Type B pancreatic cell (in vitro differentiated cells): ENCODE results near the gene PRR33. TPM values are rescaled to one million over a fixed set of nuclear protein-coding genes. Genes with fewer than 3 reads are reported as not detected.
A peak's percentile ranks its signal among the peaks of the same experiment; 100 is the strongest.

Source experiments
- DNase-seq: peaks from one replicate; pipeline ENCODE4 v3.0.0; 2021; ENCODE audit warnings: mixed read lengths; ENCODE audit not compliant: unreplicated experiment; ENCODE audit errors: extremely low spot score
- H3K27ac Mint-ChIP-seq: 2 replicates; pipeline ENCODE4 v1.8.0; 2021; ENCODE audit warnings: mild to moderate bottlenecking, mixed read lengths
- H3K27me3 Mint-ChIP-seq: 2 replicates; pipeline ENCODE4 v1.8.0; 2021; ENCODE audit warnings: mixed read lengths
- H3K36me3 Mint-ChIP-seq: 2 replicates; pipeline ENCODE4 v1.8.0; 2021; ENCODE audit warnings: mixed read lengths
- H3K4me1 Mint-ChIP-seq: one replicate; pipeline ENCODE4 v1.8.0; 2021; ENCODE audit warnings: mixed read lengths; ENCODE audit not compliant: unreplicated experiment
- H3K4me3 Mint-ChIP-seq: 2 replicates; pipeline ENCODE4 v1.8.0; 2021; ENCODE audit warnings: mild to moderate bottlenecking, mixed read lengths
- H3K9me3 Mint-ChIP-seq: 2 replicates; pipeline ENCODE4 v1.8.0; 2021; ENCODE audit warnings: mixed read lengths
- CTCF ChIP-seq: fragments of 200-600 bp; sonication (generic); conservative IDR thresholded peaks from 2 replicates; pipeline ENCODE4 v1.5.0; 2021; ENCODE audit warnings: antibody characterized with exemption, mild to moderate bottlenecking
- total RNA-seq: library from RNA; stranded (reverse); gene quantifications from 2 replicates; pipeline ENCODE4 v1.2.1, GENCODE V29; 2021; ENCODE audit warnings: low replicate concordance

The PRR33 gene
- total RNA-seq, 1 donor from 2014 or later = not detected

GRCh38 chr11:1922481-1923081 lies 30.9 kb upstream of the PRR33 start:
- no peaks in the 10 kb centered on the region for H3K36me3 Mint-ChIP-seq
- no peak for DNase-seq
- no peak overlapping the region for H3K4me3 Mint-ChIP-seq
- peaks cover 20% of the 10 kb centered on the region for H3K4me1 Mint-ChIP-seq
- no peak for TF ChIP-seq CTCF
- H3K27me3 Mint-ChIP-seq = no peaks in the 10 kb centered on the region
- no peaks in the 10 kb centered on the region for H3K9me3 Mint-ChIP-seq
- peak overlapping the region; percentile 79 for H3K27ac Mint-ChIP-seq

- H3K4me1 Mint-ChIP-seq = peaks cover 18% of the 10 kb centered on the region
- H3K27me3 Mint-ChIP-seq = no peaks in the 10 kb centered on the region
These were observed 30.0 kb upstream of the PRR33 start for GRCh38 chr11:1921574-1922141.

GRCh38 chr11:1920909-1921573 lies 29.3 kb upstream of the PRR33 start:
- no peak overlapping the region for H3K27ac Mint-ChIP-seq
- H3K9me3 Mint-ChIP-seq = no peaks in the 10 kb centered on the region
- H3K27me3 Mint-ChIP-seq = no peaks in the 10 kb centered on the region
- TF ChIP-seq CTCF = no peak
- no peak for DNase-seq
- H3K4me1 Mint-ChIP-seq = peaks cover 14% of the 10 kb centered on the region
- no peaks in the 10 kb centered on the region for H3K36me3 Mint-ChIP-seq
- no peak overlapping the region for H3K4me3 Mint-ChIP-seq

More at GRCh38 chr11:1921574-1922141, 30.0 kb upstream of the PRR33 start:
- DNase-seq = no peak
- no peak for TF ChIP-seq CTCF
- Mint-ChIP-seq H3K27ac (peak overlapping the region; percentile 61), H3K9me3 (no peaks in the 10 kb centered on the region), H3K4me3 (no peak overlapping the region), H3K36me3 (no peaks in the 10 kb centered on the region)

GRCh38 chr11:1920128-1920908 lies 28.6 kb upstream of the PRR33 start:
- no peaks in the 10 kb centered on the region for H3K36me3 Mint-ChIP-seq
- H3K27me3 Mint-ChIP-seq = no peaks in the 10 kb centered on the region
- no peak overlapping the region for H3K27ac Mint-ChIP-seq
- no peak for TF ChIP-seq CTCF
- no peak for DNase-seq
- peaks cover 14% of the 10 kb centered on the region for H3K4me1 Mint-ChIP-seq
- no peak overlapping the region for H3K4me3 Mint-ChIP-seq
- no peaks in the 10 kb centered on the region for H3K9me3 Mint-ChIP-seq

GRCh38 chr11:1919391-1920127 lies 27.9 kb upstream of the PRR33 start, which contains the start of gene TNNT3:
TNNT3 (plus strand) TSS chr11:1919703; CDS start chr11:1922875, 3,172 bp downstream.
- H3K27me3 Mint-ChIP-seq = no peaks in the 10 kb centered on the region
- TF ChIP-seq CTCF = no peak
- no peak within 1 kb of the TSS for H3K27ac Mint-ChIP-seq
- no peaks in the 10 kb centered on the region for H3K9me3 Mint-ChIP-seq
- no peak for DNase-seq
- H3K4me1 Mint-ChIP-seq = peaks cover 20% of the 10 kb centered on the region
- peaks cover 6% of the 10 kb centered on the region for H3K36me3 Mint-ChIP-seq
- H3K4me3 Mint-ChIP-seq = no peak within 1 kb of the TSS
